ENCODE results near the gene NUDT15. TPM values are rescaled to one million over a fixed set of nuclear protein-coding genes. Genes with fewer than 3 reads are reported as not detected.

The NUDT15 gene
- total RNA-seq, 1 experiment from 2014 or later, result 51.4 TPM

Other genes starting within 250 kb of the NUDT15 start
- 58.9 and 63.3 TPM in 2 replicates for gene SUCLA2, start 36.5 kb upstream of the NUDT15 start, total RNA-seq (2014; rRNA removed)
- gene MED4, start 57.4 kb downstream of the NUDT15 start, total RNA-seq (2014; rRNA removed), result 29.8 and 30.6 TPM in 2 replicates
- gene ITM2B, start 195.5 kb downstream of the NUDT15 start, total RNA-seq (2014; rRNA removed), result 141 and 144 TPM in 2 replicates